Dermis blood vessel endothelial cell (primary cell): ENCODE data around the gene DCDC2. TPM values are rescaled to one million over a fixed set of nuclear protein-coding genes. Genes with fewer than 3 reads are reported as not detected.
"Not testable (repeated sequence)": the region's sequence is repeated elsewhere in the genome, so short reads cannot be mapped to it uniquely, and the experiment has no call there.

ENCODE experiments used
- DNase-seq: peaks from one replicate; pipeline ENCODE4 v3.0.0; 2010
- total RNA-seq: library from RNA; depleted of rRNA; stranded (reverse); fragments of >200 nt; gene quantifications from 2 replicates; pipeline ENCODE4 v1.2.3, GENCODE V29; 2014

The DCDC2 gene
- total RNA-seq, 1 donor from 2014 or later: 1.5 TPM

- not testable (repeated sequence) for DNase-seq
Measured at GRCh38 chr6:24142733-24143132, 215.1 kb downstream of the DCDC2 start.

- no peak for DNase-seq
Measured at GRCh38 chr6:24140591-24140990, 217.3 kb downstream of the DCDC2 start.

GRCh38 chr6:24139639-24140038 is 218.2 kb downstream of the DCDC2 start:
- no peak for DNase-seq

GRCh38 chr6:24139080-24139479 is 218.8 kb downstream of the DCDC2 start:
- no peak for DNase-seq

- no peak for DNase-seq
Measured at GRCh38 chr6:24131751-24132150, 226.1 kb downstream of the DCDC2 start.

- no peak for DNase-seq
Measured at GRCh38 chr6:24127316-24127715, 230.5 kb downstream of the DCDC2 start.

GRCh38 chr6:24126586-24127192 is 231.2 kb downstream of the DCDC2 start:
- DNase-seq: peak; percentile 49

- DNase-seq: no peak
Measured at GRCh38 chr6:24125980-24126379, 231.9 kb downstream of the DCDC2 start, which contains the start of gene NRSN1. TSS of gene NRSN1 (plus strand) at chr6:24126215. CDS start at chr6:24134328, 8,113 bp downstream.

- DNase-seq: no peak
Measured at GRCh38 chr6:24122139-24122538, 235.7 kb downstream of the DCDC2 start.

Other genes with a start within 250 kb of the DCDC2 start
- gene NRSN1, start 231.8 kb downstream of the DCDC2 start, total RNA-seq: not detected in 2 replicates
- 28.8 and 30.8 TPM in 2 replicates for gene MRS2, start 44.9 kb upstream of the DCDC2 start, total RNA-seq
- gene GPLD1, start 131.5 kb upstream of the DCDC2 start, total RNA-seq: 0.05 and 0.17 TPM in 2 replicates
- gene ALDH5A1, start 136.9 kb upstream of the DCDC2 start, total RNA-seq: 1.0 and 1.2 TPM in 2 replicates